Measurements from ENCODE around the gene LRRC75A. TPM values are rescaled to one million over a fixed set of nuclear protein-coding genes. Genes with fewer than 3 reads are reported as not detected.
A peak's percentile ranks its signal among the peaks of the same experiment; 100 is the strongest.

Gene LRRC75A
- total and polyA plus RNA-seq, 2 experiments from 2014 or later, result 5.3 to 26.2 TPM

GRCh38 chr17:16484445-16485175 lies 7.4 kb downstream of the LRRC75A start:
- TF ChIP-seq CREB1 (CRISPR knock-in tag; IDR thresholded peaks at IDR 0.05; ENCODE audit: low read depth) (no peak), EZH2 (IDR thresholded peaks at IDR 0.05; ENCODE audit: low read depth, unreplicated experiment) (no peak), REST (IDR thresholded peaks at IDR 0.05; ENCODE audit: unreplicated experiment) (no peak), ZNF462 (CRISPR knock-in tag; IDR thresholded peaks at IDR 0.05) (no peak), POLR2AphosphoS5 (IDR thresholded peaks at IDR 0.05; ENCODE audit: low read depth) (no peak), CTCF (conservative IDR thresholded peaks at IDR 0.05; ENCODE audit: low read depth in 2 of 2) (no peak), STAT1 (IDR thresholded peaks at IDR 0.05; ENCODE audit: unreplicated experiment) (no peak), JUNB (IDR thresholded peaks at IDR 0.05; ENCODE audit: unreplicated experiment) (no peak), ETS1 (IDR thresholded peaks at IDR 0.05) (no peak), EZH2phosphoT487 (IDR thresholded peaks at IDR 0.05; ENCODE audit: unreplicated experiment) (no peak), NANOG (IDR thresholded peaks at IDR 0.05; ENCODE audit: borderline replicate concordance) (no peak)
- no peaks in the 10 kb centered on the region for H4K20me1 ChIP-seq (replicated peaks; ENCODE audit: insufficient read depth)
- H2AFZ ChIP-seq, result no peak overlapping the region; the same call in 1 of the 2 replicates
- peak overlapping the region; percentile 63 for H3K4me2 ChIP-seq
- H3F3A ChIP-seq (replicated peaks; ENCODE audit: low read depth), result peaks cover 22% of the 10 kb centered on the region
- H3K9me2 ChIP-seq (ENCODE audit: insufficient read depth), result no peaks in the 10 kb centered on the region
- ATAC-seq (peak; percentile 33), DNase-seq (ENCODE audit: low spot score) (peak; percentile 40)
- peaks cover 2% of the 10 kb centered on the region; the same call in 2 of the 3 replicates for H3K36me3 Mint-ChIP-seq (ENCODE audit: low read depth)
- peaks cover 27% of the 10 kb centered on the region for H3K27me3 Mint-ChIP-seq (ENCODE audit: insufficient read depth, low read depth, poor library complexity)
- peak overlapping the region; percentile 97 for H3K27ac ChIP-seq (ENCODE audit: low read depth)
- H3K4me3 ChIP-seq, result peak overlapping the region; percentile 31
- no peaks in the 10 kb centered on the region for H3K27me3 ChIP-seq (ENCODE audit: insufficient read depth)
- peak overlapping the region; percentile 65 for H3K4me3 Mint-ChIP-seq
- H3K27ac Mint-ChIP-seq, result peak overlapping the region; percentile 92
- H3K4me1 ChIP-seq (ENCODE audit: insufficient read depth), result peaks cover 51% of the 10 kb centered on the region
- H3K9me3 Mint-ChIP-seq, result no peaks in the 10 kb centered on the region
- peaks cover 80% of the 10 kb centered on the region for H3K4me1 Mint-ChIP-seq
- no peaks in the 10 kb centered on the region; the same call in 1 of the 2 replicates for H3K36me3 ChIP-seq (ENCODE audit: insufficient read depth)
- peaks cover 35% of the 10 kb centered on the region for H3K79me2 ChIP-seq (replicated peaks; ENCODE audit: insufficient read depth)
